ENCODE results near the gene SHLD2.

The SHLD2 gene

GRCh38 chr10:87094373-87095235 lies at the start of gene SHLD2, which contains the start of gene GLUD1:
SHLD2 (plus strand) TSS chr10:87095206; CDS start chr10:87151355, 56,149 bp downstream.
GLUD1 (minus strand) TSS chr10:87094843; CDS start chr10:87094769, 74 bp downstream.
- TF ChIP-seq CTCF (IDR thresholded peaks at IDR 0.05; ENCODE audit: low read depth, low read length) = no peak
- in situ Hi-C loops (cut with HindIII; ENCODE audit: low sequenced_read_pairs) = no loop called here
- peak within 1 kb of the TSS; percentile 81 for H3K4me3 ChIP-seq (ENCODE audit: low read depth, low read length)
- DNase-seq (ENCODE audit: low read depth, low spot score) = peak; percentile 90

- H3K4me3 ChIP-seq (ENCODE audit: low read depth, low read length) = no peak overlapping the region
- no peak for TF ChIP-seq CTCF (IDR thresholded peaks at IDR 0.05; ENCODE audit: low read depth, low read length)
- no peak for DNase-seq (ENCODE audit: low read depth, low spot score)
- in situ Hi-C loops (cut with HindIII; ENCODE audit: low sequenced_read_pairs) = no loop called here
Observed at GRCh38 chr10:87045434-87045938, 49.5 kb upstream of the SHLD2 start.

- DNase-seq (ENCODE audit: low read depth, low spot score) = no peak
- no peak for TF ChIP-seq CTCF (IDR thresholded peaks at IDR 0.05; ENCODE audit: low read depth, low read length)
- H3K4me3 ChIP-seq (ENCODE audit: low read depth, low read length) = no peak overlapping the region
- in situ Hi-C loops (cut with HindIII; ENCODE audit: low sequenced_read_pairs) = no loop called here
Observed at GRCh38 chr10:87053111-87053510, 41.9 kb upstream of the SHLD2 start.

- in situ Hi-C loops (cut with HindIII; ENCODE audit: low sequenced_read_pairs) = no loop called here
- no peak for TF ChIP-seq CTCF (IDR thresholded peaks at IDR 0.05; ENCODE audit: low read depth, low read length)
- no peak for DNase-seq (ENCODE audit: low read depth, low spot score)
- H3K4me3 ChIP-seq (ENCODE audit: low read depth, low read length) = no peak overlapping the region
Observed at GRCh38 chr10:87053577-87054181, 41.3 kb upstream of the SHLD2 start.

- TF ChIP-seq CTCF (IDR thresholded peaks at IDR 0.05; ENCODE audit: low read depth, low read length) = peak; percentile 45
- peak; percentile 82 for DNase-seq (ENCODE audit: low read depth, low spot score)
- in situ Hi-C loops (cut with HindIII; ENCODE audit: low sequenced_read_pairs) = no loop called here
- no peak overlapping the region for H3K4me3 ChIP-seq (ENCODE audit: low read depth, low read length)
Observed at GRCh38 chr10:87054373-87055295, 40.4 kb upstream of the SHLD2 start.

GRCh38 chr10:87058171-87058570 lies 36.8 kb upstream of the SHLD2 start:
- in situ Hi-C loops (cut with HindIII; ENCODE audit: low sequenced_read_pairs) = no loop called here
- no peak for TF ChIP-seq CTCF (IDR thresholded peaks at IDR 0.05; ENCODE audit: low read depth, low read length)
- no peak overlapping the region for H3K4me3 ChIP-seq (ENCODE audit: low read depth, low read length)
- peak; percentile 86 for DNase-seq (ENCODE audit: low read depth, low spot score)

Measured in astrocyte of the spinal cord (primary cell).